ENCODE results near the gene CLIC1. TPM values are rescaled to one million over a fixed set of nuclear protein-coding genes. Genes with fewer than 3 reads are reported as not detected.
A peak's percentile ranks its signal among the peaks of the same experiment; 100 is the strongest.

CLIC1 gene
- total RNA-seq, 2 experiments from 2014 or later: 328 to 329 TPM

DNA sequence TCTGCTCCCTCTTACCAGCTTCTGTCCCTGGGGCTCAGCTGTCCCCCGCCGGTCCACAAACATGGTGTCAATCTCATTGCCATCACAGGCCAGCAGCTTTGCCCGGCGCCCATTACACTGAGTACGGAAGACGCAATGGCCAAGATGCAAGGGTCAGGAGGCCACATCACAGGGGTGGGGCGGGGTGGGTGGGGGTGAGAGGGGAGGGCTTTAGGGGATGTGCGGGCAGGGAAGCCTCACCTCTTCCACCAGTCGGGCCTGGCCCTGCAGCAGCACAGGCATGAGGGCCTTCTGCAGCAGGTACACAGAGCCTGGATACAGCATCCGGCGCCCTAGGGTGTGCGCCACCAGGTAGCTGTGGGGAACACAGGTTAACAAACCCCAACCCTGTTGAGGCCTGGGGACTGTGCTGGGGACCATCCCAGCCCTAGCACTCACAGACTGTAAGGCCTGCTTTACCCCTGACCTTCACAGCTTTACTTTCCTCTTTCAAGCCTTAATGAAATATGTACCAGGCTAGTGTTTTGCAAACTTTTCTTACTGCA lies 44.7 kb downstream of the CLIC1 start:
- Mint-ChIP-seq H3K27ac (no peak overlapping the region), H3K36me3 (peaks cover 7% of the 10 kb centered on the region), H3K4me3 (no peak overlapping the region), H3K9me3 (no peaks in the 10 kb centered on the region), H3K27me3 (no peaks in the 10 kb centered on the region), H3K4me1 (peaks cover 2% of the 10 kb centered on the region)
- no peak for DNase-seq

GRCh38 chr6:31691078-31691463 lies 45.3 kb downstream of the CLIC1 start:
- no peak overlapping the region for H3K27ac Mint-ChIP-seq
- H3K9me3 Mint-ChIP-seq: no peaks in the 10 kb centered on the region
- no peak overlapping the region for H3K4me3 Mint-ChIP-seq
- H3K27me3 Mint-ChIP-seq: no peaks in the 10 kb centered on the region
- H3K4me1 Mint-ChIP-seq: peaks cover 2% of the 10 kb centered on the region
- DNase-seq: no peak
- peaks cover 7% of the 10 kb centered on the region for H3K36me3 Mint-ChIP-seq

DNA sequence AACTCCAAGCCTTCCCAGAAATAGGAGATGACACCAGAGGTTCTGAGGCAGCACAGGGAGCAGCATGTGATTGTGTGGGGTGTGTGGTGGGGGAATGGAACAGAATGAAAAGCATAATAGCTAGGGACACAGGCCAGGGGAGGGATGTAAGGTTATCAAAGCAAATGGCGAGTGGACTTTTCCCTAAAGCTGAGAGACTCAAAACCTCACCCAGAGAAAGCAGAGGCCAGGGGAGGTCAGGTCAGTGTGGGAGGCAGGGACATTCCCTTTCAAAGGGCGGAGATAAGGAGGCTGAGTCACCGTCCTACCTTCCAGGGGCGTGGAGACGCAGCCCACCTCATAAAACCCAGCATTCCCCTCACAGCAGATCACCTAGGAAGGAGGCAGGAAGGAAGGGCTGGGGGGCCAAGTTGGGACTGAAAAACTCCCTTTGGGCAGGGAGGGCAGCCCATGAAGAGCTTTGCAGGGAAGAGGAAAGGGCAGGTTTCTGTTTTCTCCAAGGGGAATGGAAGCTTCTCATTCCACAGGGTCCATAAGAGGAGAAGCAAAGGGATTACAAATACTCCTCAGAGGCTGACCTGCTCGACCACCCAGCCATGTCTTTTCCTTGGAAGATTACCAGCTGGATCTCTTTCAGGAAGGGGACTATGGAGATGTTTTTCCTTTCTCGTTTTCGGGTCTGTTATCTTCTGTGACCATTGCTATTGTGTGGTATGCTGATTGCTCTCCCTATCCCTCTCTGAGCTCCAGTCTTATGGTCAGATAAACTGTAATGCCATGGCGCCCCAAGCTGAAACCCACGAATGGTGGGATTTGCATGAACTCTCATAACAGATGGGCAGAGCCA lies 45.9 kb downstream of the CLIC1 start:
- Mint-ChIP-seq H3K27ac (peak overlapping the region; percentile 40), H3K36me3 (peaks cover 11% of the 10 kb centered on the region)

DNA sequence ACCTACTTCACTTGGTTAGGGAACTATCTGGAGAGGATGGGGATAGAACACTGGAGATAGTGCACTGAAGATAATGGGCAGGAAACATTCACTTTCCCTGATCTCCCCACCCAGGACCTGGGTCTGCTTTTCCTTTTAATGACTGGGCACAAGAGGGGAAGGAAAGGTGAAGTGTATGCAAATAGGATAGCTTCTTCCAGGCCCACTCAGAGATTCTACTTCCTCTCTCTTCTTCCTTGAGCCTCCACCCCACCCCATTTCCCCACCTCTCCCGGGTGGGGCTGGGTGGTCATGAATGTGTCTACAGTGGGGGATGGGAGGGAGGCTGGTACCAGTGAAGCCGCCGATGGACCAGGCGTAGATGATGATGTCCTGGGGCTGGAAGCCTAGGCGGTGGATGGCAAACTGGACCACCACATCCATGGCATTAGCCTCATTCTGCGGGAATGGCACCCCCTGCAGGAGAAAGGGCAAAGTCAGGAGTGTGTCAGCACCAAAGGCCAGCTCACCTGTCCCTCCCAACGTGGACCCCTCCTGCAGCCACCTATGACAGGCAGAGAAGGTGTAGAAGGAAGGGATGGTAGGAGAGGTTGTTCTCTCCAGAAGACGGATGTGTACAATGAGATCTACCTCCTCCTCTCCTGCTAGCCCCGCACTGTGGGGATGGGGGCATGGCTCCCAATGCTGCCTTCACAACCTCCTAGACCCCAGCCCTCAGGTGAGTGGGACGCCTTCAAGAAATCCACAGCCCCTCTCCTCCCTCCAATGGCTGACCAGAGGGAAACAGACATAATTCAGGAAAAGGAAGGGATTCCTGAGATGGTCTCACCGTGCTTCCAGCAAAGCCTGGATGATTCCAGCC lies 46.9 kb downstream of the CLIC1 start:
- Mint-ChIP-seq H3K4me3 (no peak overlapping the region), H3K27ac (peak overlapping the region; percentile 16), H3K9me3 (no peaks in the 10 kb centered on the region), H3K4me1 (peaks cover 2% of the 10 kb centered on the region), H3K36me3 (peaks cover 11% of the 10 kb centered on the region), H3K27me3 (no peaks in the 10 kb centered on the region)
- DNase-seq: no peak

More for the DNA sequence above, 45.9 kb downstream of the CLIC1 start:
- H3K9me3 Mint-ChIP-seq: no peaks in the 10 kb centered on the region
- no peak overlapping the region for H3K4me3 Mint-ChIP-seq
- DNase-seq: no peak
- no peaks in the 10 kb centered on the region for H3K27me3 Mint-ChIP-seq
- peaks cover 2% of the 10 kb centered on the region for H3K4me1 Mint-ChIP-seq

DNA sequence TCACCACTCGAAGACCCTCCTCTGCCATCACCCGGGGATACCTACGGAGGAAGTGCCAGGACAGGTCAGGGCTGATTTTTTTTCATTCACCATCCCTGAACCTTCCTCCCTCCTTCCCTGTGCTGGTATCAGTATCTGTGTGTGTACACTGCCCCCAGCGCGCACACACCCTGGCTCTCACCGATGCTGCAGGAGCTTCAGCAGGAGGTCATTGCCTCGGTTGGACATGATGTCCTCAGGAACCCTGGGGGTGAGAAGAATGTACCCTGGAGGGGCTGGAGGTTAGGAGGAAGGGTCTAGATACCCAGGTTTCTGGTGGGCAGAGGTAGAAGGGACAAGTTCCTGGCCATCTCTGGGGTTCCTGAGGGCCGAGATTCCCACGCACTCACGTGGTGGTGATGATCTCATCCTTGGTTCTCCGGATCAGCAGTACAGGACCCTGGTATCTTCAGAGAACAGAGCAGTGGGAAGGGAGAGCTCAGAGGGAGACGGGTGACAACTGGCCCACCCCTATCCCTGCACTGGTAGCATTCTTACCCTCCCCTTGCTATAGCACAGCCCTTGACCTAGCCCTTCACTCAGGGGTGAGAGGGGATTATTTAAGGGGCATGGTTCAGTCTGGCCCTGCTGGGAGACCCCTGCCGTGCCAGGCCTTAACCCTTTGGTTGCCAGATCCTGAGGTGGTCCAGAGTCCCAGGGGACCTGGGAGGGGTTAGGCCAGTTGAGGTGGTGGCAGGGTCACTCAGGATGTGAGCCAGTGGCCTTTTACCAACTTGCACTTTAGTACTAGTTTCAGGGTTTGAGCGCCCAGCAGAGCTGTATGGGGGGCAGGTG lies 48.3 kb downstream of the CLIC1 start:
- Mint-ChIP-seq H3K4me3 (no peak overlapping the region), H3K36me3 (peaks cover 8% of the 10 kb centered on the region), H3K9me3 (no peaks in the 10 kb centered on the region), H3K4me1 (peaks cover 2% of the 10 kb centered on the region), H3K27ac (no peak overlapping the region), H3K27me3 (no peaks in the 10 kb centered on the region)
- DNase-seq: no peak

GRCh38 chr6:31687321-31687720 lies 49.0 kb downstream of the CLIC1 start:
- no peak for DNase-seq
- Mint-ChIP-seq H3K9me3 (no peaks in the 10 kb centered on the region), H3K27me3 (no peaks in the 10 kb centered on the region), H3K4me1 (peaks cover 2% of the 10 kb centered on the region), H3K27ac (no peak overlapping the region), H3K4me3 (no peak overlapping the region), H3K36me3 (peaks cover 4% of the 10 kb centered on the region)

GRCh38 chr6:31686483-31686882 lies 49.8 kb downstream of the CLIC1 start:
- H3K27me3 Mint-ChIP-seq: no peaks in the 10 kb centered on the region
- H3K4me1 Mint-ChIP-seq: peaks cover 6% of the 10 kb centered on the region
- no peak overlapping the region for H3K4me3 Mint-ChIP-seq
- no peak for DNase-seq
- peaks cover 5% of the 10 kb centered on the region for H3K36me3 Mint-ChIP-seq
- H3K27ac Mint-ChIP-seq: no peak overlapping the region
- H3K9me3 Mint-ChIP-seq: no peaks in the 10 kb centered on the region

- Mint-ChIP-seq H3K27ac (no peak overlapping the region), H3K4me3 (no peak overlapping the region), H3K9me3 (no peaks in the 10 kb centered on the region), H3K36me3 (peaks cover 6% of the 10 kb centered on the region), H3K27me3 (no peaks in the 10 kb centered on the region), H3K4me1 (peaks cover 14% of the 10 kb centered on the region)
- DNase-seq: no peak
Measured at GRCh38 chr6:31683591-31683990, 52.7 kb downstream of the CLIC1 start.

DNA sequence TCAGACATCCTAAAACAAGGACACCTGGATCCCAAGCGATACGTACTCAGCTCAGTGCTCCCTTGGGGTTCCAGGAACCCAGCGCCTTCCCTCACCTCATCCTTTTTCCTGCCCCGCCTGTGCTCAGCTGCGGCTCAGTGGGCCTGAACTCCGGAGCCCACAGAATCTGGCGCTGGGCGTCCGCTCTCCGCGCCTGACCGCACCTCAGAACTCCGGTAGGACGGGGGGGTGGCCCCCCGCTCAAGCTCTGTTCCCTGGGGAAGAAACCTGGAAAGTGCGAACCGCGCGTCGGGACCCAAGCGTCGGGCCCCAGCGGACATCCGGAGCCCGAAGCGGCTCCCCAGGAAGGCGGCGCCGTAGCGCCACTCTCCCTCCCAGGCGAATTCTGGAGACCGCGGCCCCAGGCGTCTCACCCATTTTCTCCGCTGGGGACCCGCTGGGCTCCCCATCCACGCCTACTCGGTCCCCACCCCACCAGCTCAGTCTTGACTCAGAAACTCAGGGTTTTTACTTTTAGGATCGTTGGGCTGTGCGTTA lies 55.1 kb downstream of the CLIC1 start:
- peaks cover 6% of the 10 kb centered on the region for H3K36me3 Mint-ChIP-seq
- H3K4me3 Mint-ChIP-seq: peak overlapping the region; percentile 65
- H3K4me1 Mint-ChIP-seq: peaks cover 14% of the 10 kb centered on the region
- peak; percentile 64 for DNase-seq
- peak overlapping the region; percentile 8 for H3K27ac Mint-ChIP-seq
- no peaks in the 10 kb centered on the region for H3K9me3 Mint-ChIP-seq
- no peaks in the 10 kb centered on the region for H3K27me3 Mint-ChIP-seq

Other genes starting within 250 kb of the CLIC1 start
- gene MICB, start 238.4 kb downstream of the CLIC1 start, total RNA-seq: 10 to 100 TPM; 17.7 to 18.5 TPM
- gene MCCD1, start 207.6 kb downstream of the CLIC1 start, total RNA-seq: not detected
- 100 to 1,000 TPM; 570 to 580 TPM for gene DDX39B, start 194.5 kb downstream of the CLIC1 start, total RNA-seq
- gene ATP6V1G2, start 189.9 kb downstream of the CLIC1 start, total RNA-seq: 1 to 10 TPM; 1.0 to 1.5 TPM
- 10 to 100 TPM; 10.6 TPM for gene NFKBIL1, start 188.9 kb downstream of the CLIC1 start, total RNA-seq
- 100 to 1,000 TPM; 328 to 335 TPM for gene LTA, start 164.2 kb downstream of the CLIC1 start, total RNA-seq
- 100 to 1,000 TPM; 114 to 115 TPM for gene TNF, start 161.0 kb downstream of the CLIC1 start, total RNA-seq
- gene LTB, start 154.1 kb downstream of the CLIC1 start, total RNA-seq: 100 to 1,000 TPM; 273 TPM
- 10 to 100 TPM; 29.1 TPM for gene LST1, start 150.3 kb downstream of the CLIC1 start, total RNA-seq
- 10 to 100 TPM; 28.7 to 31.2 TPM for gene NCR3, start 143.5 kb downstream of the CLIC1 start, total RNA-seq
- gene AIF1, start 121.3 kb downstream of the CLIC1 start, total RNA-seq: 100 to 1,000 TPM; 150 to 157 TPM
- 100 to 1,000 TPM; 244 to 252 TPM for gene PRRC2A, start 115.8 kb downstream of the CLIC1 start, total RNA-seq
- gene BAG6, start 83.9 kb downstream of the CLIC1 start, total RNA-seq: 100 to 1,000 TPM; 244 to 246 TPM
- 1 to 10 TPM; 5.1 to 5.7 TPM for gene APOM, start 80.6 kb downstream of the CLIC1 start, total RNA-seq
- gene C6orf47, start 75.8 kb downstream of the CLIC1 start, total RNA-seq: 10 to 100 TPM; 10.8 to 11.1 TPM
- gene GPANK1, start 71.5 kb downstream of the CLIC1 start, total RNA-seq: 10 to 100 TPM; 33.3 to 37.0 TPM
- gene CSNK2B, start 70.5 kb downstream of the CLIC1 start, total RNA-seq: 100 to 1,000 TPM; 297 to 307 TPM
- gene LY6G5B, start 66.6 kb downstream of the CLIC1 start, total RNA-seq: 10 to 100 TPM; 17.6 to 21.4 TPM
- gene LY6G5C, start 55.5 kb downstream of the CLIC1 start, total RNA-seq: 1 to 10 TPM; 2.3 to 2.4 TPM
- gene ABHD16A, start 33.2 kb downstream of the CLIC1 start, total RNA-seq: 10 to 100 TPM; 33.3 to 35.8 TPM
- not detected for gene LY6G6F, start 29.7 kb downstream of the CLIC1 start, total RNA-seq
- not detected for gene LY6G6D, start 21.2 kb downstream of the CLIC1 start, total RNA-seq
- not detected for gene LY6G6C, start 14.8 kb downstream of the CLIC1 start, total RNA-seq
- under 1 TPM; 0.16 to 0.56 TPM for gene MPIG6B, start 13.2 kb downstream of the CLIC1 start, total RNA-seq
- 1 to 10 TPM; 3.5 to 3.8 TPM for gene DDAH2, start 7.2 kb downstream of the CLIC1 start, total RNA-seq
- 10 to 100 TPM; 48.1 to 53.4 TPM for gene MSH5, start 3.5 kb upstream of the CLIC1 start, total RNA-seq
- 1 to 10 TPM; 7.6 to 9.5 TPM for gene SAPCD1, start 26.1 kb upstream of the CLIC1 start, total RNA-seq
- 1 to 10 TPM; 1.6 to 1.7 TPM for gene VWA7, start 40.8 kb upstream of the CLIC1 start, total RNA-seq
- 100 to 1,000 TPM; 176 to 181 TPM for gene VARS1, start 59.2 kb upstream of the CLIC1 start, total RNA-seq
- 100 to 1,000 TPM; 145 TPM for gene LSM2, start 70.4 kb upstream of the CLIC1 start, total RNA-seq
- gene HSPA1L, start 78.8 kb upstream of the CLIC1 start, total RNA-seq: 1 to 10 TPM; 1.2 to 1.5 TPM
- 10 to 100 TPM; 24.3 to 24.8 TPM for gene HSPA1A, start 79.0 kb upstream of the CLIC1 start, total RNA-seq
- gene HSPA1B, start 91.2 kb upstream of the CLIC1 start, total RNA-seq: 10 to 100 TPM; 21.6 to 24.3 TPM
- gene NEU1, start 126.3 kb upstream of the CLIC1 start, total RNA-seq: 10 to 100 TPM; 12.4 to 12.9 TPM
- gene SLC44A4, start 142.5 kb upstream of the CLIC1 start, total RNA-seq: under 1 TPM in 1 of 2 experiments, not detected in 1; 0.30 TPM
- gene EHMT2, start 161.2 kb upstream of the CLIC1 start, total RNA-seq: 10 to 100 TPM; 63.4 to 64.0 TPM
- 1 to 10 TPM; 3.1 to 3.2 TPM for gene ZBTB12, start 165.6 kb upstream of the CLIC1 start, total RNA-seq
- gene C2, start 191.2 kb upstream of the CLIC1 start, total RNA-seq: 1 to 10 TPM in 1 of 2 experiments, under 1 TPM in 1; 0.42 to 1.6 TPM
- gene CFB, start 209.6 kb upstream of the CLIC1 start, total RNA-seq: under 1 TPM; 0.52 to 0.82 TPM
- gene NELFE, start 222.4 kb upstream of the CLIC1 start, total RNA-seq: 10 to 100 TPM; 73.8 to 75.5 TPM
- 10 to 100 TPM; 84.6 to 90.9 TPM for gene SKIC2, start 222.6 kb upstream of the CLIC1 start, total RNA-seq
- gene DXO, start 235.6 kb upstream of the CLIC1 start, total RNA-seq: 10 to 100 TPM; 15.6 to 16.3 TPM
- gene C4A, start 245.5 kb upstream of the CLIC1 start, total RNA-seq: 1 to 10 TPM; 2.2 to 3.2 TPM

All from activated naive CD8-positive, alpha-beta T cell treated with anti-CD3 and anti-CD28 coated beads for 36 hours (primary cell).